Keratinocyte (primary cell): ENCODE results near the gene ABCC9. TPM values are rescaled to one million over a fixed set of nuclear protein-coding genes. Genes with fewer than 3 reads are reported as not detected.
A peak's percentile ranks its signal among the peaks of the same experiment; 100 is the strongest.

Experiments used
- DNase-seq: peaks from one replicate; pipeline ENCODE4 v3.0.0-alpha.2; 2011; ENCODE audit warnings: low read depth, missing footprints, low spot score
- FAIRE-seq: peaks from 2 replicates; lab custom pipeline; 2011; peaks lifted over from hg19 to GRCh38; lab: Jason Lieb, UNC
- H2AFZ ChIP-seq: 2 replicates; pipeline ENCODE4 v1.6.0; 2012; ENCODE audit warnings: low read length, control low read depth, inconsistent platforms; ENCODE audit not compliant: control insufficient read depth
- H3K27ac ChIP-seq: 2 replicates; pipeline ENCODE4 v1.5.1; 2011; ENCODE audit warnings: low read length; ENCODE audit not compliant: control insufficient read depth, insufficient read depth
- H3K27me3 ChIP-seq: 3 replicates; pipeline ENCODE4 v1.6.0; 2011; ENCODE audit warnings: low read length; ENCODE audit not compliant: control insufficient read depth, insufficient read depth; ENCODE audit errors: extremely low read depth
- H3K36me3 ChIP-seq, 2 experiments: 2 replicates in 1 of 2; 3 replicates in 1 of 2; pipeline ENCODE4 v1.5.1; 2011; ENCODE audit warnings: low read length in 2 of 2, mild to moderate bottlenecking in 1 of 2; ENCODE audit not compliant: control insufficient read depth in 2 of 2, insufficient read depth in 2 of 2; ENCODE audit errors: extremely low read depth in 1 of 2
- H3K4me1 ChIP-seq: 3 replicates; pipeline ENCODE4 v1.5.1; 2011; ENCODE audit warnings: low read length; ENCODE audit not compliant: control insufficient read depth, insufficient read depth; ENCODE audit errors: extremely low read depth
- H3K4me2 ChIP-seq: 3 replicates; pipeline ENCODE4 v1.6.0; 2011; ENCODE audit warnings: low read depth, low read length; ENCODE audit not compliant: control insufficient read depth, insufficient read depth; ENCODE audit errors: extremely low read depth
- H3K4me3 ChIP-seq, 3 experiments: fragments of 200-600 bp in 1 of 3; sonication (generic) in 1 of 3; 2 replicates in 2 of 3; 3 replicates in 1 of 3; pipeline ENCODE4 v1.5.1; 2011 to 2016; ENCODE audit warnings: low read length in 3 of 3, mild to moderate bottlenecking in 3 of 3, control low read depth in 2 of 3, inconsistent platforms in 1 of 3, low read depth in 1 of 3, mixed read lengths in 1 of 3, mixed run types in 1 of 3, moderate library complexity in 1 of 3; ENCODE audit not compliant: control insufficient read depth in 2 of 3, insufficient read depth in 2 of 3; ENCODE audit errors: extremely low read depth in 1 of 3
- H3K79me2 ChIP-seq: 2 replicates; pipeline ENCODE4 v1.6.0; 2012; ENCODE audit warnings: low read length; ENCODE audit not compliant: control insufficient read depth, insufficient read depth
- H3K9ac ChIP-seq: 3 replicates; pipeline ENCODE4 v1.6.0; 2011; ENCODE audit warnings: low read length; ENCODE audit not compliant: control insufficient read depth, insufficient read depth; ENCODE audit errors: extremely low read depth
- H3K9me1 ChIP-seq: 3 replicates; pipeline ENCODE4 v1.6.0; 2011; ENCODE audit warnings: low read length; ENCODE audit not compliant: control insufficient read depth, insufficient read depth; ENCODE audit errors: extremely low read depth
- H3K9me3 ChIP-seq: 2 replicates; pipeline ENCODE4 v1.5.1; 2012; ENCODE audit warnings: low read depth, low read length; ENCODE audit not compliant: control insufficient read depth
- H4K20me1 ChIP-seq: 3 replicates; pipeline ENCODE4 v1.6.0; 2011; ENCODE audit warnings: low read length; ENCODE audit not compliant: control insufficient read depth, insufficient read depth; ENCODE audit errors: extremely low read depth
- CTCF ChIP-seq, 3 experiments: IDR thresholded peaks in 1 of 3; conservative IDR thresholded peaks in 1 of 3; optimal IDR thresholded peaks in 1 of 3; 2 replicates in 2 of 3; 3 replicates in 1 of 3; pipeline versions ENCODE3 to v1.5.1; 2011; ENCODE audit warnings: low read length in 3 of 3, mild to moderate bottlenecking in 3 of 3, moderate library complexity in 2 of 3, control low read depth in 1 of 3, inconsistent platforms in 1 of 3; ENCODE audit not compliant: insufficient read depth in 2 of 3; ENCODE audit errors: extremely low read depth in 1 of 3
- EZH2 ChIP-seq: IDR thresholded peaks from one replicate; pipeline ENCODE4 v1.6.1; 2012; ENCODE audit warnings: inconsistent platforms, mild to moderate bottlenecking, low read length, moderate library complexity
- dilution Hi-C: fragments of 300-500 bp; cut with MboI; formaldehyde crosslinking; loops from one replicate; pipeline ENCODE4 v1.7.0; 2020; ENCODE audit warnings: low sequenced_read_pairs; ENCODE audit not compliant: extremely low pct_ligation_motif_present
- polyA plus RNA-seq, 5 experiments: library from polyadenylated mRNA; depleted of rRNA in 3 of 5; stranded (reverse) in 3 of 5; stranded (forward) in 1 of 5; unstranded in 1 of 5; fragments of >200 nt; gene quantifications; 1 replicate in 1 of 5; 2 replicates in 3 of 5; 3 replicates in 1 of 5; pipeline versions ENCODE4 v1.2.1 to v1.2.3, GENCODE V29; 2011 to 2012; ENCODE audit warnings: missing spikeins in 2 of 5, low read depth in 1 of 5, low replicate concordance in 1 of 5

ABCC9 gene
- polyA plus RNA-seq, 1 donor (not counting 4 experiments of a cell fraction or from before 2014, with no cell fraction given) = not detected

GRCh38 chr12:21775133-21775820, 165.9 kb downstream of the ABCC9 start:
- Histone ChIP-seq H3K79me2 (no peaks in the 10 kb centered on the region), H3K27me3 (peaks cover 17% of the 10 kb centered on the region), H3K4me2 (no peak overlapping the region), H3K9ac (no peak overlapping the region), H3K4me3 (no peak overlapping the region), H3K9me3 (no peaks in the 10 kb centered on the region), H4K20me1 (no peaks in the 10 kb centered on the region), H2AFZ (no peak overlapping the region), H3K27ac (no peak overlapping the region), H3K4me1 (no peaks in the 10 kb centered on the region), H3K9me1 (no peaks in the 10 kb centered on the region), H3K36me3 (no peaks in the 10 kb centered on the region)
- dilution Hi-C loops = loop anchor here (5.0 kb wide), 1 partner anchor 63 kb away; no protein-coding TSS in a partner anchor
- FAIRE-seq (no peak), DNase-seq (no peak)
- TF ChIP-seq CTCF (optimal IDR thresholded peaks at IDR 0.05 in 1 of 3, IDR thresholded peaks at IDR 0.05 in 1 of 3, conservative IDR thresholded peaks at IDR 0.05 in 1 of 3; ENCODE audit: extremely low read depth in 1 of 3, insufficient read depth in 2 of 3, low read length in 3 of 3) (no peak), EZH2 (no peak)

GRCh38 chr12:21774358-21775132, 166.7 kb downstream of the ABCC9 start, which contains the start of gene KCNJ8:
KCNJ8 (minus strand) TSS chr12:21774706; CDS start chr12:21773616, 1,090 bp downstream.
- H2AFZ ChIP-seq = no peak within 1 kb of the TSS
- H3K9ac ChIP-seq = no peak within 1 kb of the TSS
- no peak within 1 kb of the TSS for H3K4me2 ChIP-seq

More at GRCh38 chr12:21774358-21775132, 166.7 kb downstream of the ABCC9 start, which contains the start of gene KCNJ8:
- dilution Hi-C loops = loop anchor here (5.0 kb wide), 1 partner anchor 62 kb away; no protein-coding TSS in a partner anchor
- Histone ChIP-seq H3K4me3 (no peak within 1 kb of the TSS), H3K4me1 (no peaks in the 10 kb centered on the region), H3K9me3 (no peaks in the 10 kb centered on the region), H3K36me3 (no peaks in the 10 kb centered on the region), H3K79me2 (no peaks in the 10 kb centered on the region), H4K20me1 (no peaks in the 10 kb centered on the region), H3K9me1 (no peaks in the 10 kb centered on the region), H3K27me3 (peaks cover 17% of the 10 kb centered on the region), H3K27ac (no peak within 1 kb of the TSS)
- DNase-seq (no peak), FAIRE-seq (no peak)
- TF ChIP-seq CTCF (optimal IDR thresholded peaks at IDR 0.05 in 1 of 3, IDR thresholded peaks at IDR 0.05 in 1 of 3, conservative IDR thresholded peaks at IDR 0.05 in 1 of 3; ENCODE audit: extremely low read depth in 1 of 3, insufficient read depth in 2 of 3, low read length in 3 of 3) (no peak), EZH2 (peak; percentile 77)
